CD4-positive, alpha-beta T cell (primary cell): Measurements from ENCODE around the gene NUDCD3. TPM values are rescaled to one million over a fixed set of nuclear protein-coding genes. Genes with fewer than 3 reads are reported as not detected.

Experiments used
- ATAC-seq: fragments of 200-7000 bp; cut with Tn5 transposase; one replicate; pipeline ENCODE4 v1.10.0; 2022; ENCODE audit warnings: mild to moderate bottlenecking; ENCODE audit not compliant: poor library complexity
- CTCF ChIA-PET: fragments of 350-600 bp; sonication (Branson Sonifier 250); formaldehyde crosslinking; loops from one replicate; lab custom pipeline; 2021; ENCODE audit warnings: antibody characterized with exemption, inconsistent platforms; lab: Charles Lee
- POLR2A ChIA-PET: fragments of 350-600 bp; sonication (Branson Sonifier 250); formaldehyde crosslinking; loops from one replicate; lab custom pipeline; 2021; ENCODE audit warnings: antibody characterized with exemption, inconsistent platforms; lab: Charles Lee
- DNase-seq, 14 experiments: peaks; one replicate each; pipeline ENCODE4 v3.0.0-alpha.2; 2013 to 2020; ENCODE audit warnings: mixed read lengths in 2 of 14
- H3K27ac ChIP-seq, 2 donors: one replicate each; pipeline versions ENCODE4 v1.5.1 to v1.7.0; 2013; ENCODE audit warnings: low read length in 2 of 2, low read depth in 1 of 2, mild to moderate bottlenecking in 1 of 2
- H3K27me3 ChIP-seq, 2 experiments: 1 replicate in 1 of 2; 2 replicates in 1 of 2; pipeline versions ENCODE4 v1.6.1 to v1.7.0; 2013; ENCODE audit warnings: low read length in 2 of 2, control low read depth in 1 of 2, mild to moderate bottlenecking in 1 of 2, moderate library complexity in 1 of 2; ENCODE audit not compliant: insufficient read depth in 2 of 2, control insufficient read depth in 1 of 2
- H3K36me3 ChIP-seq: one replicate; pipeline ENCODE4 v1.6.1; 2013; ENCODE audit warnings: low read length, control low read depth; ENCODE audit not compliant: insufficient read depth
- H3K4me1 ChIP-seq: one replicate; pipeline ENCODE4 v1.6.1; 2013; ENCODE audit warnings: low read length, control low read depth; ENCODE audit not compliant: insufficient read depth
- H3K4me3 ChIP-seq: one replicate; pipeline ENCODE4 v1.5.1; 2013; ENCODE audit warnings: mild to moderate bottlenecking, low read length, moderate library complexity
- H3K9me3 ChIP-seq, 2 experiments: 1 replicate in 1 of 2; 2 replicates in 1 of 2; pipeline versions ENCODE4 v1.6.1 to v1.7.0; 2013; ENCODE audit warnings: low read length in 2 of 2, mild to moderate bottlenecking in 2 of 2, control low read depth in 1 of 2, moderate library complexity in 1 of 2; ENCODE audit not compliant: control insufficient read depth in 1 of 2, insufficient read depth in 1 of 2
- H3K27ac Mint-ChIP-seq: one replicate; pipeline ENCODE4 v1.8.0; 2020; ENCODE audit warnings: mixed read lengths
- H3K27me3 Mint-ChIP-seq: one replicate; pipeline ENCODE4 v1.8.0; 2021; ENCODE audit warnings: mixed read lengths
- H3K36me3 Mint-ChIP-seq: one replicate; pipeline ENCODE4 v1.8.0; 2021; ENCODE audit warnings: low read depth, mixed read lengths
- H3K4me1 Mint-ChIP-seq: one replicate; pipeline ENCODE4 v1.8.0; 2021; ENCODE audit warnings: low read depth, mixed read lengths
- H3K4me3 Mint-ChIP-seq: one replicate; pipeline ENCODE4 v1.8.0; 2020; ENCODE audit warnings: mild to moderate bottlenecking, mixed read lengths
- H3K9me3 Mint-ChIP-seq: one replicate; pipeline ENCODE4 v1.8.0; 2020; ENCODE audit warnings: mixed read lengths
- intact Hi-C, 2 experiments: fragments of 100-400 bp; cut with DNase I in 1 of 2; cut with micrococcal nuclease in 1 of 2; formaldehyde crosslinking; loops; one replicate each; pipeline versions ENCODE4 v1.15.1 to v1.9.0; 2023 to 2025; cut with DNase I, micrococcal nuclease
- total RNA-seq, 174 experiments: library from RNA in 2 of 174; stranded (reverse) in 2 of 174; gene quantifications; one replicate each; pipeline ENCODE4 v1.2.3 and lab custom pipeline; 2021 to 2026
- TF ChIP-seq, protein P1 (sequence below): fragments of 200-600 bp; IDR thresholded peaks from one replicate; pipeline ENCODE4 v1.8.0; 2022; ENCODE audit warnings: antibody characterized with exemption, mild to moderate bottlenecking

Gene NUDCD3
- total RNA-seq, 2 experiments from 2014 or later: 56.6 to 60.6 TPM

DNA sequence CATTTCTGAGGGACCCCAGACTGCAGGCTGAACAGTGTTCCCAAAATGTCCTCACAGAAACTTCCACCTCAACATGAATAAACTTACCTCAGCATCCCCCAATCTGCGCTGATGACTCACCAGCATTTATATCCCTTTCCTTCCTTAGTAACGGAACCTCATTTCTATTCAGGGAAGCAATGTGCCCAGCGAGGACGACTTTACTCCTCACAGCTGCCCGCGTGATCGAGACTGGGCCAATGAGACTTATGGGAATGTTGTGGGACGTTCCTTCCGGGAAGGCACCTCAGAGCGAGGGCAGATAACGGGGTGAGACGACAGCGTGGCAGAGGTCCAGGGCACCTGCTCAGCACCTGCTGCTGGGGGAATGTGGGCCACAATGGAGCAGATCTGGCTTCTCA lies 91.9 kb downstream of the NUDCD3 start:
- ChIA-PET POLR2A (no interaction called here), CTCF (no interaction called here)
- Histone ChIP-seq H3K4me3 (no peak overlapping the region), H3K9me3 (no peaks in the 10 kb centered on the region), H3K36me3 (peaks cover 57% of the 10 kb centered on the region), H3K27ac (no peak overlapping the region), H3K27me3 (no peaks in the 10 kb centered on the region), H3K4me1 (no peaks in the 10 kb centered on the region)
- TF ChIP-seq, protein P1, sequence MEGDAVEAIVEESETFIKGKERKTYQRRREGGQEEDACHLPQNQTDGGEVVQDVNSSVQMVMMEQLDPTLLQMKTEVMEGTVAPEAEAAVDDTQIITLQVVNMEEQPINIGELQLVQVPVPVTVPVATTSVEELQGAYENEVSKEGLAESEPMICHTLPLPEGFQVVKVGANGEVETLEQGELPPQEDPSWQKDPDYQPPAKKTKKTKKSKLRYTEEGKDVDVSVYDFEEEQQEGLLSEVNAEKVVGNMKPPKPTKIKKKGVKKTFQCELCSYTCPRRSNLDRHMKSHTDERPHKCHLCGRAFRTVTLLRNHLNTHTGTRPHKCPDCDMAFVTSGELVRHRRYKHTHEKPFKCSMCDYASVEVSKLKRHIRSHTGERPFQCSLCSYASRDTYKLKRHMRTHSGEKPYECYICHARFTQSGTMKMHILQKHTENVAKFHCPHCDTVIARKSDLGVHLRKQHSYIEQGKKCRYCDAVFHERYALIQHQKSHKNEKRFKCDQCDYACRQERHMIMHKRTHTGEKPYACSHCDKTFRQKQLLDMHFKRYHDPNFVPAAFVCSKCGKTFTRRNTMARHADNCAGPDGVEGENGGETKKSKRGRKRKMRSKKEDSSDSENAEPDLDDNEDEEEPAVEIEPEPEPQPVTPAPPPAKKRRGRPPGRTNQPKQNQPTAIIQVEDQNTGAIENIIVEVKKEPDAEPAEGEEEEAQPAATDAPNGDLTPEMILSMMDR: no peak
- DNase-seq: no peak
- Mint-ChIP-seq H3K9me3 (no peaks in the 10 kb centered on the region), H3K27ac (peak overlapping the region; percentile 1), H3K36me3 (peaks cover 91% of the 10 kb centered on the region), H3K27me3 (no peaks in the 10 kb centered on the region), H3K4me3 (no peak overlapping the region), H3K4me1 (peaks cover 10% of the 10 kb centered on the region)
- ATAC-seq: no peak
- intact Hi-C loops: no loop called here

DNA sequence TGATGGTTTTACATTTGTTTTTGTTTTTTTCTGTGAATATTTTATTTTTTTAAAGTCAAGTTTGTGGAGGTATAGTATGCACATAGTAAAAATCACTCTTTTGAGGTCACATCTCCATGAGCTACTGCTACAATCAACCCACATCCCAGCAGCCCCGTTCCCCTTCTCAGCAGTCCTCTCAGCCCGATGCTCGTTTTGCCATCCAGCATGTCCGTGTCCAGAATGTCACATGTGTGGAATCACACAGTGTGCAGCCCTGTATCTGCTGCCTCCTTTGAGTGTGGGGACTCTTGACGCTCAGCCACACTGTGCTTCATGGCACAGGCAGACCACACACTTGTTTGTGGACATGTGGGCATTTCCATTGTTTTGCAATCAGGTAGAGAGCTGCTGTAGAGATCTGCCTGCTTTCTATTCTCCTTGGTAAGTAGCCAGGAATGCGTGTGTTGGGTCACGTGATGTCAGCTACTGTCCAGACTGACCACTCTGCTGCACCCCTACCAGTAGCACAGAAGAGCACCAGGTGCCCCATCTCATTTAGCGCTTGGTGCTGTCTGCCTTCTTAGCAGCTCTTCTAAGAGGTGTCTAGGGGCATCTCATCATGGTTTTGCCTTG lies 93.4 kb downstream of the NUDCD3 start:
- POLR2A ChIA-PET: interaction anchor here (0.7 kb wide), 1 partner anchor 470 kb away, joined by 3 read pairs; no protein-coding TSS in a partner anchor
- Histone ChIP-seq H3K9me3 (no peaks in the 10 kb centered on the region), H3K27ac (no peak overlapping the region), H3K4me1 (no peaks in the 10 kb centered on the region), H3K27me3 (no peaks in the 10 kb centered on the region), H3K4me3 (no peak overlapping the region), H3K36me3 (peaks cover 53% of the 10 kb centered on the region)
- TF ChIP-seq, protein P1: no peak
- intact Hi-C loops: no loop called here
- no peak for DNase-seq
- Mint-ChIP-seq H3K9me3 (no peaks in the 10 kb centered on the region), H3K4me3 (no peak overlapping the region), H3K4me1 (peaks cover 10% of the 10 kb centered on the region), H3K36me3 (peaks cover 89% of the 10 kb centered on the region), H3K27me3 (no peaks in the 10 kb centered on the region), H3K27ac (no peak overlapping the region)
- CTCF ChIA-PET: no interaction called here
- no peak for ATAC-seq

DNA sequence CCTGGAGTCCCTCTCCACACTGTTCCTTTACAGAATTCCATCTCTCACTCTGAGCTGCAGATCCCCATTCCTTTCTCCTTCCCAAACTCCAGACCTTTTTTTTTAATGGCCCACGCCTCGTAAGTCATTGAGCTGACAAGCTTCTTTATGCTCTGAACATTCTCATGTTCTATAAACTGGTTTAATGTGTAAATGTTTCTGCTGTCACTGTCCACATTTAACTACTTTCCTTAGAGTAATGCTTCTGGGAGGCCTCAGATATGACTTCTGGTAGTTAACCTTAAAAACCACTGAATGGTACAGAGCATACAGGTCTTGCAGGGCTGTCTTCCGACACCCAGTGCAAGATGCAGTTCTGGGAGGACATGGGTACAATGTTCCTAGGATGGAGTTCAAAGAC lies 94.0 kb downstream of the NUDCD3 start:
- Histone ChIP-seq H3K27ac (no peak overlapping the region), H3K9me3 (no peaks in the 10 kb centered on the region), H3K36me3 (peaks cover 54% of the 10 kb centered on the region), H3K4me1 (no peaks in the 10 kb centered on the region), H3K27me3 (no peaks in the 10 kb centered on the region), H3K4me3 (no peak overlapping the region)
- TF ChIP-seq, protein P1: no peak
- ChIA-PET POLR2A (no interaction called here), CTCF (no interaction called here)
- H3K27ac Mint-ChIP-seq: peak overlapping the region; percentile 16
- DNase-seq (no peak), ATAC-seq (no peak)
- H3K36me3 Mint-ChIP-seq: peaks cover 88% of the 10 kb centered on the region
- no peaks in the 10 kb centered on the region for H3K9me3 Mint-ChIP-seq
- intact Hi-C loops: no loop called here
- H3K4me3 Mint-ChIP-seq: no peak overlapping the region
- no peaks in the 10 kb centered on the region for H3K27me3 Mint-ChIP-seq
- peaks cover 10% of the 10 kb centered on the region for H3K4me1 Mint-ChIP-seq
